Fibroblast of the conjunctiva (primary cell): ENCODE data around the gene CD302.
A peak's percentile ranks its signal among the peaks of the same experiment; 100 is the strongest.
"Not testable (repeated sequence)": the region's sequence is repeated elsewhere in the genome, so short reads cannot be mapped to it uniquely, and the experiment has no call there.

Experiments
- DNase-seq: peaks from one replicate; pipeline ENCODE4 v3.0.0-alpha.2; 2010; ENCODE audit warnings: low read depth

CD302 gene

DNA sequence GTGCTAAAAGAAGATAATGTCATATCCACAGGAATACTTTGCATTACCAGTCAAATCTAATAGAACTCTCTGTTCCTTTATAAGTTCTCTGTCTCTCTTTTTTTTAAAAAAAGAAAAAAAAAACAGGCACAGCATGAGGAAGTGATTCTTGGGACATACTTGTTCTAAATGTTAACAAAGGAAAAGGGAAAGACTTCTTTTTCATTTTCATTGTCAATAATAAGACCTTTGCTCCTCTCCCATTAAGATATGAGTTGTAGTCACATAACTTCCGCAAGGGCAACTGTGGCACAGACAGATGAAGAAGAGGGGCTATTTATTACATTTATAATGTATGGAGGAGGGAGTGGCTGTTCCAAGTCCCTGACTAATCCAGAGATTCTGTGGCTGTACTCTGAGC is 4.7 kb downstream of the CD302 start:
- no peak for DNase-seq

DNA sequence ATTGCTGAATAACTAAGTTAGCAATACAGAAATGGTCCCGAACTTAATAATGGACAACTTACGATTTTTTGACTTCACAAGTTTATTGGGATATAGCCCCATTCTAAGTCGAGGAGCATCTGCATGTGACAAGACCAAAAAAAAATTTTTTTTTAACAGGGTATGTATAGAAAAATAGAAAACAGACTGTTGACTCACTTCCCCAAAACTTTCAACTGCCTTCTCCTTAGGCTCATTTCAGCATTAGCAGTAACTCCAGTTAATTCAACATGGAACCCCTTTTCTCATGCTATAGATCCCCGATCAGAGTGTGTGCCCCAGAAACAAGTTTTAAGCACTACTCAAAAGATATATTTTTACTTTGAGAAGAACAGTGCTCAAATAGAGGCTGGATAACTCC is 5.4 kb downstream of the CD302 start:
- DNase-seq: no peak

DNA sequence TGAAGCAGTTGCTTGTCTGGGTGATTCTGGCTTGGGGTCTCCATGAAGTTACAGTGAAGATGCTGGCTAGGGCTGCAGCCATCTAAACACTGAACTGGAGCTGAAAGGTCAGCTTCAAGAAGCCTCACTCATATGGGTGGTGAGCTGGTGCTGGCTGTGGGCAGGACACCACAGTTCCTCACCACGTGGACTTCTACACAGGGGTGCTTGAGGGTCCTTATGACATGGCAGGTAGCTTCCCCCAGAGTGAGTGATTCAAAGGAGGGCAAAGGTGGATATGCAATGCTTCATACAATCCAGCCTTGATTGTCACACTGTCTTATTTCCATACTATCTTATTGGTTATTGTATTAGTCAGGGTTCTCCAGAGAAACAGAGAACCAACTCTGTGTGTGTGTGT is 6.0 kb downstream of the CD302 start:
- DNase-seq: no peak

DNA sequence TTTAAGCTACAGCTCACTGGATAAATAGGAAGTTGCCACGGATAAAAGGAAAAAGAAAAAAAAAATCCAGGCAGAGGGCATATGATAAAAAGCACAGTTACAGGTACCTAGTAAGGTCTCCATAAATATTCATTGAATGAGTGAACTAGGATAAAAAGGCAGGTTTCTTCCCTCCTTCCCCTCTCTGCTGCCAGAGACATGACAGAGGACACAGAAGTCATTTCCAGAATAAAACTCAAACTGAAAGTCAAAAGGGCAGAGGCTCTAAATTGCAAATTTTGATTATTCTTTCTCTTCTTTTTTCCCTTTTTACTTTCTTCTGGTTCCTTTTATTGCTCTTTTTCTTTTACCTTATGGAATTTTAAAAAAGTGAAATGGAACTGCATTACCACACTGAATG is 7.7 kb downstream of the CD302 start:
- DNase-seq: no peak

DNA sequence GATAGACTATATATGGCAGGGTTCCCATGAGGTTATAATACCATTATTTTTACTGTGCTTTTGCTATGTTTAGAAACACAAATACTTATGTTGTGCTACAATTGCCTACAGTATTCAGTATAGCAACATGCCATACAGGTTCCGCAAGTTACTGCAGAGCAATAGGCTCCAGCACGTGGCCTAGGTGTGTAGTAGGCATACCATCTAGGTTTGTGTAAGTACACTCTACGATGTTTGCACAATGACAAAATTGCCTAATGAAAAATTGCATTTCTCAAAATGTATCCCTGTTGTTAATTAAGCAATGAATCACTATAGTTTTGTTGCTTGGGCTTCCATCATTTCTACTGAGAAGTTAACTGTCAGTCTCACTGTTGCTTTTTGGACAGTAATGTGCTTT is 9.8 kb downstream of the CD302 start:
- DNase-seq: no peak

- DNase-seq: not testable (repeated sequence)
These were observed 10.4 kb downstream of the CD302 start for GRCh38 chr2:159787647-159788046.

- DNase-seq: no peak
These were observed 11.1 kb downstream of the CD302 start for GRCh38 chr2:159786938-159787337.

- no peak for DNase-seq
These were observed 12.8 kb downstream of the CD302 start for GRCh38 chr2:159785195-159785594.

- not testable (repeated sequence) for DNase-seq
These were observed 13.3 kb downstream of the CD302 start for GRCh38 chr2:159784744-159785143.

GRCh38 chr2:159783556-159783955 is 14.5 kb downstream of the CD302 start:
- DNase-seq: no peak

- no peak for DNase-seq
These were observed 21.7 kb downstream of the CD302 start for GRCh38 chr2:159776321-159776720.

DNA sequence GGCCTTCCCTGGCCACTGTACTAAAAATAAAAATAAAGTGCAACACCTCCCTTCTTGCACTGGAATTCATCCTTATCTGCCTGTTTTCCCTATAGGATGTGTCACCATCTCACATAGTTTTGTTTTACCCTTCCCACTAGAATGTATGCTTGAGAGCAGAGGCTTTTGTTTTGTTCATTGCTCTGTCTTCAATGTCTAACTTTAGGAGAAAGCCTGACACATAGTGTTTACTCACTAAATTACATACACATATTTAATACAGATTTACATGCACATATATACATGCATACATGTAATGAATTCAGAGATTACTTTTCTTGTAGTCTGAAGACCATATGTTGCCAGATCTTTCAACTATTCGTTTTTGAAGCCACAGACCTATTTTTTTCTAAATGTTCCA is 23.0 kb downstream of the CD302 start:
- DNase-seq: no peak

GRCh38 chr2:159774370-159774990 is 23.5 kb downstream of the CD302 start:
- DNase-seq: no peak

DNA sequence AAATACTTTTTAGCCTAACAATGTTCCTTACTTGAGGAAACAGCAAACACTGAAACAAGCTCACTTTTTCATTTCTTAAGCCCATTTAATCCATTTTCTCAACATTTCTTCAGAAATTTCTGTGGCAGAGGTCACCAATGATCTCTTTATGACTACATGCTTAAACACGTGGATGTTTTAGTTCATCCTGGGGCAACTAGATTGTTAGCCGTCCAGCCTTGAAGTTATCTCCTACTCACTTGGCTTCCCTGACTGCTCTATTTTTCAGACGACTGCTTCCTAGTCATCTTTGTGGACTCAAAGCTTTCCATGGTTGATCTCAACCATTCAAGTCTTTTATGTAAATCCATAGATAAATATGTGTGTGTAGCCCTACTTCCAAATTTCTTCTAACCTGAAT is 24.1 kb downstream of the CD302 start:
- no peak for DNase-seq

DNA sequence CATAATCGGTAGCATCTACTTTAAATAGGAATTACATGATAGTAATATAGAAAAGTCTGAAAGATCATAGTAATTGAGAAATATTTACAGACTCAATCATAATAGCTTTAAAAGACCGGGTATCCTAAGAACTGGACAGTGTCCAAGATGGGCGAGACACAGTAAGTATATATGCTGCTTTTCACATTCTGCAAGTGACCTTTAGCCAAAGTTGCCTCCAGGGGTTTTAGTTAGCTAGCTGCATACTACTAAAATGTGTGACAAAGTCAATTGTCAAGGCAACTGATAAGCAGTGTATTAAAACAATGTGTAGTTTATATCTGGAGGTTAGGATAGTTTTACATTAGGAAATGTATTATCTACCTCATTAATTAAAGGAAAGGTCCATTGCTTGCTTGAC is 24.6 kb downstream of the CD302 start:
- no peak for DNase-seq

DNA sequence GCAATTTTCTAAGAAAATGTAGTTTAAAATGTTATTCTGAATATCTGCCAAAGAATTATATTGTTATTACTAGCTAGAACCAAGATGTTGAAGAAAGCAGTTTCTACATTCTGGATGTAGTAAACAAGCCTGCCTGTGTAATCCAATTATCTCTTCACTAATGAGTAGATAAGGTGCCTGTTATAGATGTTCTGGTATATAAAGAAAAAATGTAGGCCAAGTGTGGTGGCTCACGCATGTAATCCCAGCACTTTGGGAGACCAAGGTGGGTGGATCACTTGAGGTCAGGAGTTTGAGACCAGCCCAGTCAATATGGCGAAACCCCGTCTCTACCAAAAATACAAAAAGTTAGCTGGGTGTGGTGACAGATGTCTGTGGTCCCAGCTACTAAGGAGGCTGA is 28.9 kb downstream of the CD302 start:
- no peak for DNase-seq

DNA sequence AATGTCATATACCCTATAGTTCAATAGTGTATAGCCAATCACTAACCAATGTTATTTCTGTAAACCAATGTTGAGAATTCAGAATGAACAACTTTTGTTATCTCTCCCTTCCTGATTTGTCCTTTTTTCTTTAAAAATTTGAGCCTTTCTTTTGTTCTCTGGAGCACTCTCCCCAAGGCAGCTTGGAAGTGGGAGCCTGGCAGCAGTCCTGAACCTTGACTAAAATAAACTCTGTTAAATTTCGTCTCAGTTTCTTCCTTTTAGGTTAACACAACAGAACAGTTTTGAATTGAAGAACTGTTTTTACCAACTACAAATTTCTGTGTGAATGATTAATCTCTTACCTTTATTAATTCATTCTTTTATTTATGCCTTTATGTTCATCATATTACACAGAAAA is 35.9 kb downstream of the CD302 start:
- DNase-seq: no peak

DNA sequence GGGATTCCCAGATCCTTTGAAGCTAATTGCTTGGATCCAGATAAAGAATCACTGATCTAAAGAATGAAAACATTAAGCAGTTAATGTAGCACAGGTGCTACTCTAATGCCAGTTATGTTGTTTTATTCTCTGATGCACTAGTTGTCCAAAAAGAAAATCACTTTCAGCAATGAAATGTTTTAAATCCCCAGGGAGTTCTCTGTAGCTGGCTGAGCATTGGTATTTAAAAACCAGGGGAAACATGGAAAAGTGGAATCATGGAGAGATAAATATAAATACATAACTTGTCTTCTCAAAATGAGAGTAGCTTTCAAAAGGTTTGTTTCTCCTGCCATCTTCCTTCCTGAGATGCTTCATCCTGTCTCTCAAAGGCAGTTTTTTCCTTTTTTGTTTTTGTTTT is 37.7 kb downstream of the CD302 start:
- DNase-seq: peak; percentile 10

DNA sequence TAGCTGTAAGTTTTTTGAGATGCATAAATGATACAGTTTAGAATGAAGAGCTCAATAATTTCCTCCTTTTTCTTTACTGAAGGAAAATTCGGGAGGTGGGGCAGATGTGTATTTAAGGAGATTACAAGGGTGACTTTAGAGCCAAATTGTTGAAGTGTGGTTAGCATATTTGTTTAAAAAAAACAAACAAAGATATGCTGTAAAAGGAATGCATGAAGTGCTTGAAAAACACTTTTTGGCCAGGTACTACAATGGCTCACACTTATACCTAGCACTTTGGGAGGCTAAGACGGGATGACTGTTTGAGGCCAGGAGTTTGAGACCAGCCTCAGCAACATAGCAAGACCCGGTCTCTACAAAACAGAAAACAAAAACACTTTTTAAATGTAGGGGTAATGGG is 38.4 kb downstream of the CD302 start:
- DNase-seq: no peak

DNA sequence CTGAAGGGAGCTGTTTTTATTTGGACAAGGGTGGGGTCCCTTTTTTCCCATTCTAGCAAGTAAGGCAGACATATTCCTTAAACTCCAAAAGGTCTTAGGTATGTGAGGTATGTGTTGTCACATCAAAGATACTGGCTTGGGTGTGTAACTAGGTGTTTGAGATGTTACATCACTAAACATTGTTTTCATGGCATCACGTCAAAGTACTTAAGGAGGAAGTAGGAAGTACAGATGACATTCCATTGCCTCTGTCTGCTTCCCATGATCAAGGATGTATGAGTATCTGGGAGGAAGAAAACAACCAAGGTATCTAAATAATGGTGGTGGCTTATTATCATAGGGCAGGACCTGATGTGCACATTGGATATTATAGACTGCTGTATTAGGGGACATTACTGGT is 39.3 kb downstream of the CD302 start:
- no peak for DNase-seq

DNA sequence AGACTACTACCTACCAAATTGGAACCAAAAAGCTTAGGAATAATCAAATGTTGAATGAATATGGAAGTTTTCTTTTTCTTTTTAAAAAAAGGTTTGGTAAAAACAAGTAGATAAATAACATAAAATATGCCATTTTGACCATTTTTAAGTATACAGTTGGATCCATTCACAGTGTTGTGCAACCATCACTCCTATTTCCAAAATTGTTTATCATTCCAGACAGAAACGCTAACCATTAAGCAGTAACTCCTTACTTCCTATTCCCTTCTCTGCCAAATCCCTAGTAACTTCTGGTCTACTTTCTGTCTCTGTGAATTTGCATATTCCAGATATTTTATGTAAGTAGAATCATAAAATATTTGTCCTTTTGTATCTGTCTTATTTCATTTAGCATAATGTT is 39.8 kb downstream of the CD302 start:
- DNase-seq: no peak

- DNase-seq: no peak
These were observed 42.2 kb downstream of the CD302 start for GRCh38 chr2:159755788-159756187.

DNA sequence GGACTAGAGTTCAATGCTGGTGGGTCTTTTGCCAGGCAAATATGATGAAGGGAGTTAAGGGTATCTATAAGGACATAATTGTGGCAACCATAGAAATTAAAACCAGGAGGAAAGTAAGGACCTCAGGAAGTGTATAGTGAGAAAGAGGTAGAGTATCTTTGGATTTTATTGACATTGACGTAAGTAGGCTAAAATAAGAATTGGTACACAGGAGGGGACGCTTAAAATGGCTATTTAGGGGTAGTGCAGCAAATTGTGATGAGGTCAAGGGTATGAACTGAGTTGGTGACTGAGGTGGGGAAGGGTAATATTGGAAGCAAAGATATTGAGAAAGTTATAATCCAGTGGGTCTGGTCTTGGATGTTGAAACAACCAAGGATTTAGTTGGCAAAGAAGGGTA is 43.0 kb downstream of the CD302 start:
- no peak for DNase-seq

GRCh38 chr2:159753797-159754196 is 44.2 kb downstream of the CD302 start:
- DNase-seq: no peak

GRCh38 chr2:159750873-159751272 is 47.1 kb downstream of the CD302 start:
- DNase-seq: no peak
